A549 treated with dexamethasone at 1 μM for 4 hours (cell line): ENCODE data around the gene DNAI4. TPM values are rescaled to one million over a fixed set of nuclear protein-coding genes. Genes with fewer than 3 reads are reported as not detected.

Experiments
- total RNA-seq: library from RNA; stranded (reverse); fragments of 200-300 nt; extraction: Qiagen RNA extraction; gene quantifications from 5 replicates; pipeline ENCODE4 v1.2.3, GENCODE V29; 2022

Gene DNAI4, protein sequence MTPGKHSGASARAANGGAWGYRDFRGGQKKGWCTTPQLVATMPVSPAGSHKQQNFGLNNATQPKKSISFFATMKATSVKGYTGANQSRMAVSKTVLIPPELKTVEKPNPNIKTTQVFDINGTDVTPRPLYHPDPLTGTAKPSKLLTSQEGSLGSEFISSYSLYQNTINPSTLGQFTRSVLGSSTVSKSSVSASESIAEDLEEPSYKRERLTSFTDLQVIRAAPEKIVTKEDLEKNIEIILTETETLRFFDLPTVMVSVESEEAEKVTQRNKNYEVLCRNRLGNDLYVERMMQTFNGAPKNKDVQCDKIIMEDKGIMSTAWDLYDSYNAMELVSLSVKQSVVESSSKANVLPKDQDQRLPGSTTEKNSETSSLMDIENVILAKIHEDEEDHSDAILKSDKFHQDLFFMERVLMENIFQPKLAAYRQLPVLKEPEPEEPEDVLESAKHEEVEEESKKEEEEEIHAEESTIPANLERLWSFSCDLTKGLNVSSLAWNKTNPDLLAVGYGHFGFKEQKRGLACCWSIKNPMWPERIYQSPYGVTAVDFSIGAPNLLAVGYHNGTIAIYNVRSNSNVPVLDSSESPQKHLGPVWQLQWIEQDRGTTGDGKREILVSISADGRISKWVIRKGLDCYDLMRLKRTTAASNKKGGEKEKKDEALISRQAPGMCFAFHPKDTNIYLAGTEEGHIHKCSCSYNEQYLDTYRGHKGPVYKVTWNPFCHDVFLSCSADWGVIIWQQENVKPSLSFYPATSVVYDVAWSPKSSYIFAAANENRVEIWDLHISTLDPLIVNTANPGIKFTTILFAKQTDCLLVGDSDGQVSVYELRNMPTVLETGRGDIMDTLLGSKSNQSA
- total RNA-seq = 0.26 to 0.94 TPM (median 0.52 TPM) in 5 replicates

DNA sequence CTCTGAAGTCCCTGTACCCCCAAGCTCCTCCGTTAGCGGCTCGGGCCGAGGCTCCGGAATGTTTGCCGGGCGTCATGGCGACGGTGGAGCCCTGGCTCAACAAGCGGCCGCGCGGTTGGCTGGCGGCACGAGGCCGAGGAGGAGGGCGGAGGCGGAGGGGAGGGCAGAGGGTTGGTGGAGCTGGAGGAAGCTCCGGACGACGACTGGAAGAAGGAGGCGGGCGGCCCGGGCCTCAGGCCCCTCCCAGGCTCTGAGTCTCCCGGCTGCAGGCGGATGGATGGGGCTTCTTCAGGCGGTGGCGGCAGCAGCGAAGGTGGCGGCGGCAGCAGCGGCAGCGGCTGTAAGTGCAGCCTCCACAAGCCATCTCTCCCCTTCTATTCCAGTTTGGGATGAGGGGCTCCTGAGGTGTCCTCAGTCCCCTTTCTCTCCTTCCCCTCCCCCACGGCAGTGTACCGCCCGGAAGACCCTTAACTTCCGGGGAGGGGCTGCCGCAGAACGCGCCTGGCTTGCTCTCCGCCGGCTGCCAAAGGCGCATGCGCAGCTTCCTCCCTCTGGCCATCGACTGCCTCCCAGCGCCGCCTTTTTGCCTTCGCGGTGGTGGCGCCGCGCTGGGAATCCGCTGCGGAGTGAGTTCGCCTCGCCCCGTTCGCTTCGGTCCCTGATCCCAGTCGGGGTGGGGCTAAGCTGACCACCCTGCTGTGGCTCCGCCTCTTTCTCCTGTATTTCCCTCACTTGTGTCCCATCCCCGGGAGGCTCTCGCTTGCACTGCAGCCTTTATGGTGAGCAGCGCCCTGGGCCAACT, at the start of gene DNAI4, which contains the start of gene MIER1:
TSS of gene DNAI4 (minus strand) at position 101 of the 802 bp plus-strand sequence. CDS start at position 76, 25 bp downstream.
TSS of gene MIER1 (plus strand) at position 235 of the 802 bp plus-strand sequence. CDS start at position 274, 39 bp downstream.

Other genes with a start within 250 kb of the DNAI4 start
- gene DYNLT5, start 172.4 kb downstream of the DNAI4 start, total RNA-seq = not detected in 5 replicates
- gene INSL5, start 123.6 kb downstream of the DNAI4 start, total RNA-seq = not detected in 5 replicates
- 8.6 to 13.1 TPM (median 11.3 TPM) in 5 replicates for gene MIER1, start 134 bp upstream of the DNAI4 start, total RNA-seq
- gene SLC35D1, start 129.3 kb upstream of the DNAI4 start, total RNA-seq = 7.5 to 9.8 TPM (median 8.8 TPM) in 5 replicates
- gene C1orf141, start 210.1 kb upstream of the DNAI4 start, total RNA-seq = not detected in 5 replicates
- gene IL23R, start 241.6 kb upstream of the DNAI4 start, total RNA-seq = not detected in 5 replicates